Mucosa of descending colon (tissue), 3 donors: Measurements from ENCODE around the gene CCDC146. TPM values are rescaled to one million over a fixed set of nuclear protein-coding genes. Genes with fewer than 3 reads are reported as not detected.

ENCODE experiments used
- ATAC-seq: fragments of 200-7000 bp; cut with Tn5 transposase; one replicate; pipeline ENCODE4 v1.9.1; 2020; ENCODE audit warnings: mild to moderate bottlenecking, moderate library complexity
- DNase-seq, 3 donors: peaks; one replicate each; pipeline ENCODE4 v3.0.0-alpha.2; 2020
- H3K36me3 ChIP-seq: fragments of 200-600 bp; one replicate; pipeline ENCODE4 v1.8.0; 2021; ENCODE audit warnings: low read depth, mild to moderate bottlenecking
- H3K4me1 ChIP-seq: fragments of 200-600 bp; one replicate; pipeline ENCODE4 v1.8.0; 2021; ENCODE audit warnings: low read depth, mild to moderate bottlenecking
- H3K4me3 ChIP-seq: fragments of 200-600 bp; one replicate; pipeline ENCODE4 v1.8.0; 2021; ENCODE audit warnings: mild to moderate bottlenecking
- H3K9me3 ChIP-seq: fragments of 200-600 bp; one replicate; pipeline ENCODE4 v1.8.0; 2021; ENCODE audit warnings: mild to moderate bottlenecking
- CTCF ChIP-seq: fragments of 200-600 bp; IDR thresholded peaks from one replicate; pipeline ENCODE4 v1.8.0; 2022; ENCODE audit warnings: antibody characterized with exemption, mild to moderate bottlenecking
- intact Hi-C, 2 donors: fragments of 100-400 bp; cut with DNase I in 1 of 2; cut with micrococcal nuclease in 1 of 2; formaldehyde crosslinking; loops; one replicate each; pipeline versions ENCODE4 v1.11.0 to v1.11.1; 2022; cut with DNase I, micrococcal nuclease
- total RNA-seq, 3 donors: library from RNA; stranded (reverse); fragmentation: NEBNext Ultra II Directional in 2 of 3; extraction: Animal tissue kit (Norgen Biotek cat#: 25700) in 2 of 3; gene quantifications; one replicate each; pipeline versions ENCODE4 v1.2.1 to v1.2.4, GENCODE V29; 2021 to 2023
- donor health status: DM: no; HTN: no; CAD: no; lungs with moderate emphysema.
- donor health status: DM: no; HTN: no; CAD: no.
- donor health status: DM: no; HTN: yes; CAD: no.

The CCDC146 gene
- total RNA-seq, 3 donors from 2014 or later, result 7.5 to 20.5 (median 13.3) TPM

- ATAC-seq (no peak), DNase-seq (no peak)
- no peaks in the 10 kb centered on the region for H3K4me1 ChIP-seq
- no peaks in the 10 kb centered on the region for H3K36me3 ChIP-seq
- intact Hi-C loops, result no loop called here
- no peak overlapping the region for H3K4me3 ChIP-seq
- H3K9me3 ChIP-seq, result no peaks in the 10 kb centered on the region
- no peak for TF ChIP-seq CTCF
Observed at GRCh38 chr7:77284616-77285015, 162.2 kb downstream of the CCDC146 start.

DNA sequence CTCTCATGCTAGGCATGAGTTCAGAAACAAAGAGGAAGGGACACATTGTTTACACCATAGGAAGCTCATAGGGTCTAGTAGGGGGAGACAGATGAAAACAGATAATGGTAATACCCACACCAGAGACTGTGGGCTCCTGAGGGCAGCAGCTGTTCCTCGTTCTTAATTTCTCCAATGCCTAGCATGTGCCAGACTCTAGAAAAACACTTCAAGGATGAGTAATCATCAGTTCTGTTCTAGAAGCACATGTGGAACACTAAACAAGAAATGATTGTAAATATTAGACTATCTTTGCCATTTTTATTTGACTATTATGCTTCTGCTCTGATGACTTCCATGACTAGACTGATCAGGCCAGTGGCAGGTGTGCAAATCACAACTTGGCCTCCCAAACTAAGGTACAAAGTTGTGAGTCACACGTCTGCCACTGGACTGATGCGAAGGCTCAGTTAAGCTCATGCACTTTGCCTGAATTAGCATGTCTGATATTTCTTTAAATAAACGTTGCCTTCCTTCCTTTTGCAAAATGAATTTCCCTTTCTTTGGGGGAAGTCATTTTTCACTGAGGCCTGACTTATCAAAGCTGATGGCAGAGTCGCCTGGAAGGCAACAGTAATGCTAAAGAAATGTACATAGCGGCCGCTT lies 166.4 kb downstream of the CCDC146 start:
- ATAC-seq (no peak), DNase-seq (no peak)
- no peaks in the 10 kb centered on the region for H3K36me3 ChIP-seq
- H3K9me3 ChIP-seq, result no peaks in the 10 kb centered on the region
- intact Hi-C loops, result no loop called here
- no peak for TF ChIP-seq CTCF
- no peaks in the 10 kb centered on the region for H3K4me1 ChIP-seq
- H3K4me3 ChIP-seq, result no peak overlapping the region

GRCh38 chr7:77289387-77289786 lies 167.0 kb downstream of the CCDC146 start:
- no peaks in the 10 kb centered on the region for H3K9me3 ChIP-seq
- H3K4me1 ChIP-seq, result no peaks in the 10 kb centered on the region
- DNase-seq (no peak), ATAC-seq (no peak)
- no peak for TF ChIP-seq CTCF
- intact Hi-C loops, result no loop called here
- H3K36me3 ChIP-seq, result no peaks in the 10 kb centered on the region
- no peak overlapping the region for H3K4me3 ChIP-seq

- Histone ChIP-seq H3K4me1 (no peaks in the 10 kb centered on the region), H3K36me3 (no peaks in the 10 kb centered on the region), H3K4me3 (no peak overlapping the region), H3K9me3 (no peaks in the 10 kb centered on the region)
- intact Hi-C loops, result no loop called here
- no peak for DNase-seq
- ATAC-seq, result no peak
- TF ChIP-seq CTCF, result no peak
Observed at GRCh38 chr7:77290425-77290824, 168.0 kb downstream of the CCDC146 start.

GRCh38 chr7:77293046-77293445 lies 170.6 kb downstream of the CCDC146 start:
- no peak for TF ChIP-seq CTCF
- ATAC-seq, result no peak

DNA sequence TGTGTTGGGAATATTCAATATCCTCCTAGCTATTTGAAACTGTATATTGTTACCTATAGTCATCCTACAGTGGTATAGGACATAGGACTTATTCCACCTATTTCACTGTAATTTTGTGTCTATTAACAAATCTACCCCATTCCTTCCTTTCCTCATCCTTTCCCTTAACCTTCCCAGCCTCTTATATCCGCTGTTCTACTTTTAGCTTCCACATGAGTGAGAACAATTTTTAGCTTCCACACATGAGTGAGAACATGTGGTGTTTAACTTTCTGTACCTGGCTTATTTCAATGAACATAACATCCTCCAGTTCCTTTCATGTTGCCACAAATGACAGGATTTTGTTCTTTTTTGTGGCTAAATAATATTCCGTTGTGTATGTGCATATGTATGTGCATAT lies 173.1 kb downstream of the CCDC146 start:
- no peak for ATAC-seq

More at GRCh38 chr7:77293046-77293445, 170.6 kb downstream of the CCDC146 start:
- H3K4me1 ChIP-seq, result no peaks in the 10 kb centered on the region
- DNase-seq, result no peak
- peaks cover 9% of the 10 kb centered on the region for H3K9me3 ChIP-seq
- no peak overlapping the region for H3K4me3 ChIP-seq
- intact Hi-C loops, result no loop called here
- no peaks in the 10 kb centered on the region for H3K36me3 ChIP-seq

More for the DNA sequence above, 173.1 kb downstream of the CCDC146 start:
- no peak for DNase-seq
- peaks cover 9% of the 10 kb centered on the region for H3K9me3 ChIP-seq
- H3K4me3 ChIP-seq, result no peak overlapping the region
- H3K36me3 ChIP-seq, result no peaks in the 10 kb centered on the region
- H3K4me1 ChIP-seq, result no peaks in the 10 kb centered on the region
- intact Hi-C loops, result no loop called here
- no peak for TF ChIP-seq CTCF
